ENCODE data around the gene TBC1D16.

TBC1D16 gene

DNA sequence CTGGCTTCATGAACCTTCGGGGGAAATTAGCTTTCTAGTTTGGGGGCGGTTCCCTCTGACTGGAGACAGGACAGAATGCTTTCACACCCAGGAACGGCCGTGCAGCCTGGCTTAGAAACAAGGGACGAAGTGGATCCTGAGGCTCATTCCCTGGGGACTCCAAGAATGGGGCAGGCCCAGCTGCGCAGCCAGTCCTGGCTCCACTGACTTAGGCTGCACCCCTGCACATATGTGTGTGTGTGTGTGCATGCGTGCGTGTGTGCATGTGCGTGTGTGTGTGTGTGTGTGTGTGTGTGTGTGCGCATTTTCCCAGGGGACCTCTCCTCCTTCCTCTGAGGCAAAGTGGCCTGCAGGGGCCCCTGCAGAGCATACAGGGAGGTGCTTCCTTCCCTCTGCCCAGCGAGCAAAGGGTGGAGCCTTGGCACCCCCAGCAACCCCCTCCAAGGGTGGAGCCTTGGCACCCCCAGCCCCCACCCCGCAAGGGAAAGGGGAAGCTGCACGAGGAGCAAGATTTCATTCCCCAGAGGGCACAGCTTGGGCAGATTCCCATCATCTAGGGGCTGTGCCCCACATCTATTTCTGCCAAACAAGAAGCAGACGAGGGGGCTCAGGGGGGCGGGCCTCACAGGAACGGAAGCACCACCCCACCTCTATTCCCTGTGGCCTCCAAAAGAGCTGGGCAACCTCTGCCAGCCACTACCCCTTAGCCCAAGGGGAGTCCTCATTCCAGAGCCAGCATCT lies 98.9 kb downstream of the TBC1D16 start:
- no peak for DNase-seq

DNA sequence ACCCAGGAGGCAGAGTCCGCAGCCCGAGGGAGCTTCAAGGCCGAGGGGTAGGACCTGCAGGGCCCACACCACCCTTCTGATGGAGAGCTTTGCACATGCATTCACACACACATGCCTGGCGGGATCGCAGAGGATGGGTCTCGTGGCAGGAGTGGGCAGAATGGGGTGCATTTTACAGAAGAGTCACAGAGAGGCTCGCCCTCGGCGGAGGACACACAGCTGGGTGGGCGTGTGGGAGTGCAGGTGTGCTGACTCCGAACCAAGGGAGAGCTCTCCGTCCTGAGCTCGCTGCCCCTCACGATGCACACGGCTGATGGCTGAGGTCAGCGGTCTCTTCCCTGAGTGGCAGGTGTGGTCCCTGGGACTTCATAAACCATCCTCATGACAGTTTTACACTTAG lies 99.6 kb downstream of the TBC1D16 start:
- no peak for DNase-seq

DNA sequence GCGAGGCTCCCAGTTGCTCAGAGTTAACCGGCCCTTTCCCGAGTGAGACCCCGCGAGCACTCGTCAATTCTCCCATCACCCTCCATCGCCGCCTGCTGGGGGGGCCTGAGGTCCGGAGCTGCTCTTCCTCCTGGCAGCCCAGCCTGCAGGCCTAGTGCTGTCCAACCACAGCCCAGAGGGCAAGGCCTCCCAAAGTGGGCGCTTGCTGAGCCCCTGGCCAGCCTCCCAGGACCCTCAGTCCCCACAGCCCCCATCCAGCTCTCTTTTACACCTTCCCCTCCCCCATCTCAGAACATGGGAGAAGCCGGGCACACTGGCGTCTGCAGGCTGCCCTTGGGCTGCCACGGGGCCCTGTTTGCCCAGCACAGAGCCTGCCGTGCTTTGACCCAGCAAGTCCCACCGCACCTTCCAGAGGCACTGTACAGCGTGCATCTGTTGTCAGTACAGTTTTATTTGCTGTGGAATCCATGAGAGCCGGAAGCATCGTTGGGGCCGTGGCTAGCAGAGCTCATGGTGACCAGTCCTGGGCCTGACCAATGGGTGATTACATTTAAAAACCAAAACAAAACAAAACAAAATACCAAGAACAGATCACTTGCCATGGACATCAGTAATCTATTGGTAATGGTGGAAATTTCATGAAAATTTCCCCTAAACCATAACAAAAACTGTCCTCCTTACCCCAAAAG lies 100.3 kb downstream of the TBC1D16 start:
- DNase-seq: no peak

DNA sequence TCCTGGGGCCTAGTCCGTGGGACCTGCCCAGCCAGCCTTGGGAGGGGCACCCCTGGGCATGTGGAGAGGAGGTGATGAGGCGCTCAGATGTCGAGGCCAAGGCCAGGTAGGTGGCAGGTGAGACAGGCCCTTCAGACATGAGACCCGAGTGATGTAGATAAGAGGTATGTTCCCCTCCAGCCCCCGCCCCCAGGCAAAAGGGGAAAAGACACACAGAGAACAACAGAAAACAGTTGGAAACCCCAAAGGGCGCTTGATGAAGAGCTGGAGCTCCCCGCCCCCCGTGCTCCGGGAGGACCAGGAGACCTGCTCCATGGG lies 101.1 kb downstream of the TBC1D16 start:
- DNase-seq: no peak

DNA sequence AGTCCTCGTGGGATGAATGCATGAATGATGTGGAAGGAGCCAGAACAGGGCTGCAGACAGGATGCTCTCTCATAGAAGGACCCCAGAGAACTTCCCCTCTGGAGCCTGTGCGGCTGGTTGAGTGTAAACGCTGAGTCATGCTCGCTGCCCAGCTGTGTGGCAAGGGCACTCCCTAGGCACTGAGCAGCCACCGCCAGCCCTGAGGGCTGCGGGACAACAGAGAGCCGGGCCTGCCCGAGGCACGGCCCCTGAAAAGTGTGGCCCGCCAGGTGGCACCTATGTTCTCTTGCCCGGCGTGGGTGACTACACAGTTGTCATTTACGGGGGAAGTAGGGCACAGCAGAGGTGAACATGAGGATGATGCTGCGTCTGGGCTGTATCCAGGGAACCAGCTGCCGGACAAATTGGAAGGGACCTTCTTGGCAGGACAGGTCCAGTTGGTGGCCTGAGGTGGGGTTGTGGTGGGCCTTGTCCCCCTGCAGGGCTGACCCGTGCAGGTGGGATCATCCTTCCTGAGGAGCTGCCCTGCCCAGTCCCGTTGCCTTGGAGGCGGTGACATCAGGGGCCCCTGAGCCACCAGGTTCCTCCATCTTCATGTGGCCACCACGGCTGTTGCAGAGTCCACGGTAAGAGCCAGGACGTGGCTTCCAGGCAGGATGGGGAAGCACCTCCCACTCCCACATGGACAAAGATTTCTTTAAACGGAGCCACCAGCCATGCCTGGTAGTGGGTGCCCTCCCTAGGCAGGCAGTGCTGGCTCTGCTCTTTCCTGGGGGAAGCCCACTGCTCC lies 101.6 kb downstream of the TBC1D16 start:
- DNase-seq: no peak

DNA sequence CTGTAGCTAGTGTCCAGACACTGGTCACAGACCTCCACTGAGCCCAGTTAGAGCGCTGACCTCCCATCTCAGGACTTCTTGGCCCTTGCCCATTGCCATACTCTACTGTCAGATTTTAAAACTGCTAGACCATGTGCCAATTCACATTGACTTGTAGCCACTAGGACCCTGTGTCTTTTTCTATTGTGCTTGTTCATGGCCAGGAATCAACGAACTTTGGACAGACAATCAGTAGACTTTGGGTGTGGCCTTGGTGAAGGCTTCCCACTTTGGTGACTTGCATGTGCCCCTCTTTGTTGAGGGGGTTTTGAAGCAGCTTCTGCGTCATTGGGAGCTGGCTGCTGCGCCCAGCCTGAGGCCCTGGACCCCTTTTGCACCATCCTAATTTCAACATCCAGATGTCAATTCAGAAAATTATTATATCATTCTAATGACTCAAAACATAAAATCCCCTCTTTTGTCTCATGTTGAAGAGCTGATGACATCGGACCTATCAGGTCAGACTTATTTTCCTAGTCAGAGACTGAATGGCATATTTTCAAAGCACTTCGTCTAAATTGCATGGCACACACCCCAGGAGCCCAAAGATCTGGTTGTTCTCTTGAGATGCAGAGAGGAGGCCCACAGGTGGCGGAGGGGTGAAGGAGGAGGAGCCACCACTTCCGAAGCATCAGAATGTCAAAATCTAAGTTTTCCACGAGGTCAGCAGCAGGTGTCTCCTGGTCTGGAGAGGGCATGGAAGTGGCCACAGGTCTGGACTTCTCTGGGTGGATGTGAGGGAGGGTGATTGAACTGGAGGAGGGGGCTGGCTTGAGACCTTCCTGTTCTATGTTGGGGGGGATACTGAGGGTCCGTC lies 103.0 kb downstream of the TBC1D16 start:
- DNase-seq: no peak

DNA sequence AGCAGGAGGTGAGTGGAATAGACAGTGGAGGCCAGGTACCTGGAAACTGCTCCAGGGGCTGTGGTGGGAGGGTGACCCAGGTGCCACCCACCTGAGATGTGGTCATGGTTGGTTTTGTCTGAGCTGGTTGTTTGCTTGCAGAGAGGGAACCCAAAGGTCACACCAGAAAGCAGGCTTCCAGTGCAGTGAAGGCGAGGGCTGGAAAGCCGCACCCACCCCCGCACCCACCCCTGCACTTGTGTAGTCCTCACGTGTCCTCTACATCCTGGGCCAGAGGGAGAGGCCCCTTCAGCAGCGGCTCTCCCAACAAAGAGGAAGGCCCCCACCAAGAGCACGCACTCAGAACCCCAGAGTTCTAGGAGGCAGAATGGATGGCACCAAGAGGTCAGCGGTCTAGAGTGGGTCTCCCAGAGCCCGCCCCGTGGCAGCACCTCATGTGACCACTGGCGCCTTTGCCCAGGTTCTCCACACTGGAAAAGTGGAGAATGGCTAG lies 103.8 kb downstream of the TBC1D16 start:
- DNase-seq: no peak

DNA sequence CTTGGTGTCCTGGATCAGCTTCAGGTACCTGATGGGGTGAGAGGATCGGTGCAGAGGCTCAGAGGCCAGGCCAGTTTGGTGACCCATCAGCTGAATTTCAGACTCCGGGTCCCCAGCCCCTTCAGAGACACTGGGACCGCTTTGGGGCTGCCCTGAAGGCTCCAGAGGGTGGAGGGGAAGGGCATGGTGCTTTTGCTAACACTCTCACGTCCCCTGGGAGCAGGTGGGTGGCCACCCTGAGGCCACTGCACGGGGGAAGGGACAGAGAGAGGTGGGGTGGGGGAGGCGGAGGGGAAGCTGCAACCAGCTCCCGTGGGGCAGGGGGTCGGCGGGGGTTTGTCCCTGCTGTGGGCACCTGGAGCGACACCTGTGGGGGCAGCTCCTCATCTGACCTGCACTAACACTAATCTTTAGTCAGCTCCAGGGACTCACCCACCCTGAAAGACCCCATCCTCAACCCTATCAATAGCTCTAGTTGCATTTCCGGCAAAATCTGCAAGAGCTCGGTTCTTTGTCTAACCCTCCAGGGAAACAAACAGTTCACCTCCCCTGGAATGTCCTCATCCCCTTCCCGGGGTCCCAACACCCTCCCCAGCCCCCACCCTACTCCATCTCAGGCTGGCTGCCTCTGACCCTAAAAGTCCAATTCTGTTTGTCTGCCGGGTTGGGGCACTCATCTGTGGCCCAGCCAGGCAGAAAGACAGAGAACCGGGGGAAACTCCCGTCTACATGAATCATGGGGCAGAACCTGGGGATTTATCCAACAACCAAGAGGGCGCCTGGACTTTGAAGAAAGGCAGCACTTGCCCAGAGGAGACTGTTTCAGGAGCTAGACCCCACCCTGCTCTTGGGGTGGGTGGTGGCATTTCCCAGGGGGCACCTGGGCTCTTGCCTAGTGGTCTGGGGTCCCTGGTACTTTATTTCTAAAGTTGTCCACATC lies 104.5 kb downstream of the TBC1D16 start:
- no peak for DNase-seq

DNA sequence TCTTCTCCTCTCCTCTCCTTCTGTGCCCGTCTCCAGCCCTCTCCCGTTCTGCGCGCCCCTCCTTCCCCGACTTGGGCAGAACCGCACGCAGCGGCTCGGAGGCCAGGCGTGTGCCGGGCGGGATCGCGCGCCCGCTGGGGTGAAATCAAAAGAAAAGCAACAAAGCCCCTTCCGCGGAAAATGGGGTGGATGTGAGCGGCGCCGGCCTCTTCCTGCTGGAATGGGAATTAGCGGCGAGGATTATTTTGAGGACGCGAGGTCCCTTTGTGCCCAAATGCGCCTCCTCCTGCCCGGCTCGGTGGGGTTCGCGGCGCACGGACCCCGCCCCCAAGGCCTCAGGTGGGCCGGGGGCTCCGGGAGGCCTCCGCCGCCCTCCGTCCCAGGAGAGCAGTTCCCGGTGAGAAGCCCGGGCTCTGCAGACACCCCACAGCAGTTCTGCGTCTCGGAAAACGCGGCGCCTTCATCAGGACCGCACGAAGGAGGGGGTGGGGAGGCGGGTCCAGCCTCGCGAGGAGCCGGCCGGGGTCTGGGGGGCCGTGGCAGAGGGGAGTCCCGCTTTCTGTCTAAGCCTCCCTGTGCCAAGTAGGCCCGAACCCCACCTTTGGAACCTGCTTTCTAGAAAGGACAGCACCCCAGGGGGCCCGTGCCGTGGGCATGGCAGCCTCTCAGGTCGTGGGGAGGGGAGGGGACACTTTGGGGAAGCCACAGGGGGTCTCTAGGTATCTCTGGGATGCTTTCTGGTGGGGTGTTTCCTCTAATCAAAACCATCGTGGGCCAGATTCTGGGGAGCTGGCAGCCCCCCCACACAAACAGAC lies 105.4 kb downstream of the TBC1D16 start:
- no peak for DNase-seq

DNA sequence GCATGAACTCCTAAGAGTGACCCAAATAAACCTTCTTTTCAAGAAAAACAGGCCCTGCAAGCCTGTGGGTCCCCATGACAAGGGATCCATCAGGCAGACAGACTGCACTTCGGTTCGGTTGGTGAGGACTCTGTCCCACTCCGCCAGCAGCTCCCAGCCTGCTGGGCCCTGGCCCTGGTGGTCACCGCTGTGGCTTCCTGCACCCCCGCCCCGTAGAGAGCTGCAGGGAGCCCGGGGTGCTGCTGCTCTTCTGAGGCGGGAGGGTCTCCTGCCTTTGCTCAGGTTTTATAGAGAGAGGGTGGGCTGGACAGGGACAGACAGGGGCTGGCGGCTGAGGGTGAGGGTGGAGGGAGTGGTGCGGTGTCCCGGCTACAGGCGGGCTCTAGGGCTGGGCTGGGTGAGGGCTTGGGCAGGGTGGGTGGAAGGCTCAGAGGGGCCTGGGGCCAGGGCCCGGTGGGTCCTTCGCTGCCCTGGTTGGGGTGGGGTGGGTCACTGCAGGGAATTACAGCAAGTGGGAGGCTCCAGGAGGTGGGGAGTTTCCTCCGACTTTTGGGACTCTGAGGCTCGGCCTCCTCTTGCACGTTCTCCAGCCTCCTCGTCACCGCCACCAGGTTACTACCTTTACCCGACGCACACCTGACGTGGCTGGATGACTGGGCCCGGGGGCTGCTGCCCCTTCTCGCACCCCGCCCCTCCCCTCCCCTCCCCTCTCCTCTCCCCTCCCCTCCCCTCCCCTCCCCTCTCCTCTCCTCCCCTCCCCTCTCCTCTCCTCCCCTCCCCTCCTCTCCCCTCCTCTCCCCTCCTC lies 106.2 kb downstream of the TBC1D16 start:
- no peak for DNase-seq

DNA sequence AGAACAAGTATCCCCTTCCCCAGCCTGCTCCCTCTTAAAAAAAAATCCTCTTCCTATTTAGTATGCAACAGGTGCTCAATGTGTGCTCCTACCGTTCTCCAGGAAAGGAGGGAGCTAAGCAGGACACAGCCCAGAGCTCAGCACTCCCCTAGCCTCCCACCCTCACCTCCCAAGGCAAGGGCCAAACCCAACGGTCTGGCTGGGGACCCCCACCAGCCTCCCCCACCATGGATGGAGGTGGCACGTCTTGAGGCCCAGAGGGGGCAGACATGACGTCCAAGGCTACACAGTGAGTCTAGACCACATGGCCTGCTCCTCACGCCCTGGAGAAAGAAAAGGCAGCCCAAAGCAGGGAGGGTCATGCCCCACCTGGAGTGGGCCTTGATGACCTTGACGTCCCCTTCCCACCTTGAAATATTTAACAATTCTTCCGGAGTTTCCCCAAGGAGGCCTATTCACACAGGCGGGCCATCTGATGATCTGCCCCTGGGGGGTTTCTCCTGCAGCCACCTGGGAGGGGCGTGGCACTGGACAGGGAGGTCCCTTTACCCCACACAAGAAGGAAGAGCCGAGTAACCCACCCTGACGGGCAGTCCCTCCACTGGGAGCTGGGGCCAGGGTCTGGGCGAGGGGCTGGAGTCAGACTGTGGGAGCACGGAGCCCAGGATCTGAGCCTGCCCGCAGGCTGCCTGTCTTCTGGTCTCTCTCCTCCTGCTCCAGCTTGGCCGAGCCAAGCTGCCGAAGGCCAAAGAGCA lies 107.0 kb downstream of the TBC1D16 start:
- DNase-seq: no peak

DNA sequence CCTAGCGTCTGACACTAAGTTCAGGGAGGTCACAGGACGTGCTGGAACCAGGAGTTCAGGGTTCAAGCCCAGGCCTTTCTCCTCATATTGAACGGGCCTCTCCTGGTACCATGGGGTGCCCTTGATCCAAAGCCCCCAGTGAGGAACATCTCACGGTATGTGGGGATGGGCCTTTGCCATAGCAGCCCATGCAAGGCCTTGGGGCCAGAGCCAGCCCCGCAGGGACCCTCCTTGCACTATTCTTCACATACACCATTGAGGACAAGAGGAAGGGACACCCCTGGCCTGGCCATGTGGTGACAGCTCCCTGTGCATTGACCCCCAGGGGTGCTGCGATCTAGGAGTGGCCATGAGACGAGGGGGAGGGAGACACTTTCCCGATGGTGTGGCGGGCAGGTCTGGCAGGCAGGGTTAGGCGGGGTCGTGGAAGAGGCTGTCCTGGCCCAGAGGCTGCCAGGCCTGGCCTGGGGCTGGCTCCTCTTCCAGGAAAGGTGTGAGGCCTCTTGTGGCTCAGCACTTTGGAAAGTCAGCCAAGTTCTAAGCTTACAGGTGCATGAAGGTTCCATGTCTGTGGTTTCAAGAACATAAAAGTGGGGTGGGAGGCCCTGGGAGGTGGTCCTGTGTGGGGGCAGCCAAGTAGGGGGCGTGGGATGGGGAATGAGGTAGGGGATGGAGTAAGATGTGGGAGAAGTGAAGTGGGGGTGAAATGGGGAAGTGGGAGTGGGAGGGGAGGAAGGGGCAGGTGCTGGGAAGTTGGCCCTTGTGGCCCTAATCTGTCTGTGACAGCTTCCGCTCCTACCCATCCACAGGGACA lies 107.8 kb downstream of the TBC1D16 start:
- no peak for DNase-seq

DNA sequence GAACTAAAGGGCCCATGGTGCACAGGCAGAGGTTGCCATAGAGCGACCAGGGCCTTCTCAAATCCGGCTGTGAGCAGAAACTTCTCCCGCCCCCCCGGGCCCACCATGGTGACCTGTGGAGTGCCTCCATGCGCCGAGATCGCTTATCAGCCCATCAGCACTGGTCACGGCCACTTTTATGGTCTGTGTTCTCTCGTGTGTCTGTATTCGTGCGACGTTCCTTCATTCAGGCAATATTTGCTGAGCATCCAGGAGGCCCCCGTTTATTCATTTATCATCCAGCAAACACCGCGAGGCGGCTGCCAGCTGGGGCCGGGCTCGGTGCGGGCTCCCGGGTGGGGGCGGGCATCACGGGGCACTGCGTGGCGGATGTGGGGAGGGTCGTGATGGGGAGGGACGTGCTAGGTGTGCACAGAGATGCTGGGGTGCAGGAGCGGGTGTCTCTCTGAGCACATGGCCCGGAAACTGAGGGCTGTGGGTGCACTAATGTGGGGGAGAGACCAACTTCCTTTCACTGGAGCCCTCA lies 108.5 kb downstream of the TBC1D16 start:
- no peak for DNase-seq

DNA sequence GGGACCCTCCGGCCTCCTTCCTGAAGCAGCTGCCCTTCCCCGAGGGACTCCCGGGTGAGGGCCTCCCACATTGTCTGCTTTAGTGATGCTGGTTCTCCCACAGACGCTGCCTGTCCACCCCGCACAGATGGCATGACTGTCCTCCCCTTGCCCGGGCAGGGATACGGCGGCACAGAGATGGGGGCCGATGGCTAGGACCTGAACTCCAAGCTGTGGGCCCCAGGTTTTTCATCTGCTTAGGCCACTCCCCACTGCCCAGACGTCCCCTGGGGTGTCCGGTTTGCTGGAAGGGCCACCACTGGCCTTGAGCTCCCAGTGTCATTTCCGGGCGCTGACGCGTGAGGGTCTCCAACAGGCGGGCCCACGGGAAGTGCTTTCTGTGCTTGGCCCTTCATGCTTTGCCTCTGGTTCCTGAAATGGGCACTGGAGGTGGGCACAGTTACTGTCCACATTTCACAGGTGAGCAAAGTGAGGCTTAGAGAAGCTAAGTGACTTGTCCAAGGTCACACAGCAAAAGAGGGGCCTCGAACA lies 109.0 kb downstream of the TBC1D16 start:
- DNase-seq: no peak

DNA sequence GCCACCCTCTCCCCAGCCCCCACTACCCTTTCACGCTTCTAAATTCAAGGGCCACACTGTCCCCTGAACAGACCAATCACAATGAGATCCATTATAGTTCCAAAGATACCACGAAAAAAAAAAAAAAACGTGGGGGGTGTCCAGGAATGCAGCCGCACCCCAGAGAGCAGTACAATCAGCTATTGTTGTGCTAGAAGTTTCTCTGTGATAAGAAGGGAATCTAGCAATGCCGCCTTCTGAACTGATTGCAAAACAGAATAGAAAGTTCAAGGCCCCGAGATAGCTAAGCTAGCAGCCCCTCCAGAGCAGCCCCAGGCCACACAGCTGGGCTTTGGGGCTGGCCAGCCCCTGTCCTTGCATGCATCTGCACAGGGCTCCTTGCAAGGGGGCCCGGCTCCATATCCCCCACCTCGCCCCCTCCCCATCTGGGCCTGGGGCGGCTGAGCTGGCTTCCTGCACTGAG lies 109.5 kb downstream of the TBC1D16 start:
- DNase-seq: no peak

DNA sequence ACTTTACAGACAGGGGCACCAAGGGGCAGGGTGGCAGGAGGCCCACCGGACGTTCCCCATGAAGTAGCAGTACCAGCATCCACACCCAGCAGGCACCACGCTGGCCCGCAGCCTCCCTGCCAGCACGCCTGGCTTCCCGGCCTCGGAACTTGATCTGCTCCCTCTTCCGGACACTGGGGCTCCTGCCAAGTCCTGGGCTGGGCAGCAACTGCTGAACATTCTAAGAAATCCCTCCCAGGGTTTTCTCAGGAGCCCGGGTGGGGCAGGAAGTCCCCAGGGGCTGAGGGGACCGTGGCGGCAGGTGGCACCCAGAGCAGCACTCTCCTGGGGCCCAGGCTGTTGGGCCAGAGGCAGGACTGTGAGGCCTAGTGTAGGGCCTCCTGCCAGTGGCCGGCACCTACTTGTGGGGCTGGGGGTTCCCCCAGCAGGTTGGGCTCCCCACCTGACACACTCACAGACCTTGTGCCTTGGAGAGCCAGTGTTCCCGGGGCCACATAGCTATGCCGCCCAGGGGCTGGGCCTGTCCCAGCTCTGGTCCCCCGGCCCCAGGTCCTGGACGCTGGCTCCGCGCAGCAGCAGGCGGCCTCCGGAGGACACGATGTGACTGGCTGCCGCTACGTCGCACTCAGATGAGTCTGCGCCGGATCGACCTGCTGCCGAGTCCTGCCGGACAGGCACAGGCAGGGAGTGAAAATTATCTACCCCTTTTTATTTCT lies 110.3 kb downstream of the TBC1D16 start:
- no peak for DNase-seq

DNA sequence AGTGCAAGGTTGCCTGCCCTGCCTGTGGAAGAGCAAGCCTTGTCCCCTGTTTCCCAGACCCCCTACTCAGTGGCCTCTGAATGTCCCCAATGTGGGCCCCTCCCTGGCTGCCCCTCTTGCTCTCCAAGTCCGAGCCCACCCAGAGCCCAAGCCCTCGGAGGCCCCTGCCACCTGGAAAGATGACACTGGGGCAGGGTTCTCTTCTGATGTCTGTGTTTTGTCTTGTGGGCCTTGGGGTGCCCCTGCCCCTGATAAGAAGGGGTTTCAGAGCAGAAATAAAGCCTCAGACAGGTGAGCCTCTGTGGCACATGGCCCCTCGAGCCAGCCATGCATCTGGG lies 111.1 kb downstream of the TBC1D16 start:
- DNase-seq: no peak
